OCI-LY1 (cell line): ENCODE results near the gene USP36.

Experiments used
- H2AFZ ChIP-seq: fragments of 200-600 bp; sonication (generic), shearing (Covaris generic); 2 replicates; pipeline ENCODE4 v1.6.0; 2014; ENCODE audit warnings: antibody characterized with exemption, mild to moderate bottlenecking, low read length
- H3F3A ChIP-seq: fragments of 200-600 bp; sonication (generic), shearing (Covaris generic); 2 replicates; pipeline ENCODE4 v1.6.0; 2014; ENCODE audit warnings: mild to moderate bottlenecking, antibody characterized with exemption, low read length, moderate library complexity; ENCODE audit not compliant: insufficient read depth
- H3K27ac ChIP-seq: fragments of 200-600 bp; sonication (generic); 2 replicates; pipeline ENCODE4 v1.5.1; 2014; ENCODE audit warnings: low read length, mixed run types, mild to moderate bottlenecking, low read depth; ENCODE audit not compliant: poor library complexity, severe bottlenecking
- H3K27me3 ChIP-seq: fragments of 200-600 bp; sonication (generic); 2 replicates; pipeline ENCODE4 v1.6.0; 2014; ENCODE audit warnings: antibody characterized with exemption, mild to moderate bottlenecking, low read length, moderate library complexity; ENCODE audit not compliant: insufficient read depth
- H3K36me3 ChIP-seq: fragments of 200-600 bp; sonication (generic); 2 replicates; pipeline ENCODE4 v1.6.1; 2014; ENCODE audit warnings: mild to moderate bottlenecking, antibody characterized with exemption, low read length, moderate library complexity, mixed read lengths; ENCODE audit not compliant: insufficient read depth
- H3K4me1 ChIP-seq: fragments of 200-600 bp; sonication (generic); 2 replicates; pipeline ENCODE4 v1.5.1; 2014; ENCODE audit warnings: mild to moderate bottlenecking, low read length, moderate library complexity; ENCODE audit not compliant: insufficient read depth, severe bottlenecking
- H3K4me2 ChIP-seq: fragments of 200-600 bp; sonication (generic), shearing (Covaris generic); 2 replicates; pipeline ENCODE4 v1.6.1; 2014; ENCODE audit warnings: low read length
- H3K4me3 ChIP-seq: fragments of 200-600 bp; sonication (generic); 2 replicates; pipeline ENCODE4 v1.5.1; 2014; ENCODE audit warnings: low read length, low read depth, mild to moderate bottlenecking, mixed read lengths; ENCODE audit not compliant: poor library complexity, severe bottlenecking
- H3K79me2 ChIP-seq: fragments of 200-600 bp; shearing (Covaris generic); 2 replicates; pipeline ENCODE4 v1.6.1; 2016; ENCODE audit warnings: mixed run types, low read length, mixed read lengths; ENCODE audit not compliant: insufficient read depth
- H3K9ac ChIP-seq: fragments of 200-600 bp; sonication (generic), shearing (Covaris generic); 2 replicates; pipeline ENCODE4 v1.6.1; 2014; ENCODE audit warnings: mild to moderate bottlenecking, low read length, mixed read lengths
- H3K9me2 ChIP-seq: fragments of 200-600 bp; sonication (generic), shearing (Covaris generic); 2 replicates; pipeline ENCODE4 v1.6.1; 2014; ENCODE audit warnings: low read depth, mild to moderate bottlenecking, low read length, mixed read lengths
- H3K9me3 ChIP-seq: fragments of 200-600 bp; shearing (Covaris generic); 2 replicates; pipeline ENCODE4 v1.6.1; 2014; ENCODE audit warnings: low read length, mixed read lengths
- H4K20me1 ChIP-seq: fragments of 200-600 bp; sonication (generic), shearing (Covaris generic); 2 replicates; pipeline ENCODE4 v1.6.0; 2016; ENCODE audit warnings: mild to moderate bottlenecking, low read length; ENCODE audit not compliant: insufficient read depth
- CTCF ChIP-seq: fragments of 200-600 bp; sonication (generic), shearing (Covaris generic); IDR thresholded peaks from 2 replicates; pipeline ENCODE4 v1.5.1; 2017; ENCODE audit warnings: mild to moderate bottlenecking, antibody characterized with exemption, low read length, moderate library complexity, mixed read lengths
- EZH2 ChIP-seq: fragments of 200-600 bp; sonication (generic), shearing (Covaris generic); IDR thresholded peaks from 2 replicates; pipeline ENCODE4 v1.8.0; 2017; ENCODE audit warnings: borderline replicate concordance, mixed run types, mild to moderate bottlenecking, antibody characterized with exemption, low read length, moderate library complexity, mixed read lengths

The USP36 gene

GRCh38 chr17:78797213-78797612, 43.4 kb downstream of the USP36 start:
- no peaks in the 10 kb centered on the region for H3K79me2 ChIP-seq

GRCh38 chr17:78796517-78796900, 44.1 kb downstream of the USP36 start:
- Histone ChIP-seq H3K27me3 (no peaks in the 10 kb centered on the region), H3K4me3 (no peak overlapping the region), H3F3A (no peaks in the 10 kb centered on the region), H3K36me3 (peaks cover 77% of the 10 kb centered on the region), H3K9me3 (no peaks in the 10 kb centered on the region), H3K9me2 (no peaks in the 10 kb centered on the region), H3K27ac (no peak overlapping the region), H3K79me2 (no peaks in the 10 kb centered on the region), H3K9ac (no peak overlapping the region), H3K4me1 (no peaks in the 10 kb centered on the region), H4K20me1 (no peaks in the 10 kb centered on the region), H2AFZ (no peak overlapping the region), H3K4me2 (no peak overlapping the region)
- TF ChIP-seq CTCF (no peak), EZH2 (no peak)

More at GRCh38 chr17:78797213-78797612, 43.4 kb downstream of the USP36 start:
- Histone ChIP-seq H3K36me3 (peaks cover 74% of the 10 kb centered on the region), H3K9me3 (no peaks in the 10 kb centered on the region), H3K4me3 (no peak overlapping the region), H2AFZ (no peak overlapping the region), H3K27me3 (no peaks in the 10 kb centered on the region), H3K27ac (no peak overlapping the region), H3K4me1 (no peaks in the 10 kb centered on the region), H3K4me2 (no peak overlapping the region), H3K9me2 (no peaks in the 10 kb centered on the region), H3F3A (no peaks in the 10 kb centered on the region), H3K9ac (no peak overlapping the region), H4K20me1 (no peaks in the 10 kb centered on the region)
- TF ChIP-seq CTCF: no peak
- TF ChIP-seq EZH2: no peak

GRCh38 chr17:78795861-78796516, 44.6 kb downstream of the USP36 start:
- Histone ChIP-seq H3K79me2 (no peaks in the 10 kb centered on the region), H3K4me3 (no peak overlapping the region), H3K9ac (no peak overlapping the region), H3K9me3 (no peaks in the 10 kb centered on the region), H3K4me1 (no peaks in the 10 kb centered on the region), H3K27me3 (no peaks in the 10 kb centered on the region), H3K9me2 (no peaks in the 10 kb centered on the region), H3K27ac (no peak overlapping the region), H3K4me2 (no peak overlapping the region), H2AFZ (no peak overlapping the region), H4K20me1 (no peaks in the 10 kb centered on the region), H3K36me3 (peaks cover 72% of the 10 kb centered on the region), H3F3A (no peaks in the 10 kb centered on the region)
- TF ChIP-seq EZH2: no peak
